ENCODE results near the gene FA2H. TPM values are rescaled to one million over a fixed set of nuclear protein-coding genes. Genes with fewer than 3 reads are reported as not detected.

The FA2H gene
- total and polyA plus RNA-seq, 2 of the 13 experiments (the other 11 are each of a cell fraction or from before 2014, with no cell fraction given) = 0.20 TPM; not detected in 1

DNA sequence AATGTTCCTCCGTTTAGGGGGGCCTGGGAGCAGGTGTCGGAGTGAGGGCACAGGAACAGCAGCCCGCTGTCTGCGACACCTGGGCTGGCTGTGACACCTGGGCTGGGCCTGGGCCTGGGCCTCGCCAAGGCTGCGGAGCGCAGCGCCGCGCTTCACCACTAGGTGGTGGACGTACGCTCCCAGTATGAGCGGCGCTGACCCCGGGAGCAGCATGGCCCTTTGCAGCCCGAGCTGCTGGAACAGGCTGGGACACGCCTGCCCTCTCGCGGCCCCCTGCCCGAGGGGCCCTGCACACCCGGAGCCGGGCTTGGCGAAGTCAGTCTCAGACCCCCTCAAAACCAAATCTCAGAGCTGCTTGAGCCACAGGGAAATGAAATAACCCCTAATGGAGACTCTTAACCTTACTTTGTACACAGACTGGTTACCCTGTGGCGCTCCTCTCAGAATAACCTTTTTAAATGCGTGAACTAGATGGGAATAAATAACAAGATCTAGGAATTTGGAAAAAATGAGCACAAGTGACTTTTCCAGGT, 38.6 kb upstream of the FA2H start (continued):
- TF ChIP-seq ZNF678 (CRISPR knock-in tag; IDR thresholded peaks at IDR 0.05) = no peak
- peak; percentile 69; the same call in 1 of the 2 replicates for TF ChIP-seq NFKB2 (CRISPR knock-in tag; IDR thresholded peaks at IDR 0.05; ENCODE audit: borderline replicate concordance)
- 0 out of 2 replicates have a peak, but pooled peaks have one; percentile 63 for TF ChIP-seq ZNF713 (CRISPR knock-in tag; IDR thresholded peaks at IDR 0.05)
- peak; percentile 95; the same call in 1 of the 2 replicates for TF ChIP-seq ZNF580 (CRISPR knock-in tag; IDR thresholded peaks at IDR 0.05; ENCODE audit: borderline replicate concordance, low read depth)
- no peak for TF ChIP-seq ZC3H4 (CRISPR knock-in tag; IDR thresholded peaks at IDR 0.05; ENCODE audit: borderline replicate concordance)
- TF ChIP-seq, protein P1, sequence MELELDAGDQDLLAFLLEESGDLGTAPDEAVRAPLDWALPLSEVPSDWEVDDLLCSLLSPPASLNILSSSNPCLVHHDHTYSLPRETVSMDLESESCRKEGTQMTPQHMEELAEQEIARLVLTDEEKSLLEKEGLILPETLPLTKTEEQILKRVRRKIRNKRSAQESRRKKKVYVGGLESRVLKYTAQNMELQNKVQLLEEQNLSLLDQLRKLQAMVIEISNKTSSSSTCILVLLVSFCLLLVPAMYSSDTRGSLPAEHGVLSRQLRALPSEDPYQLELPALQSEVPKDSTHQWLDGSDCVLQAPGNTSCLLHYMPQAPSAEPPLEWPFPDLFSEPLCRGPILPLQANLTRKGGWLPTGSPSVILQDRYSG (CRISPR knock-in tag; IDR thresholded peaks at IDR 0.05) = no peak
- no peak for TF ChIP-seq ATF1 (CRISPR knock-in tag; IDR thresholded peaks at IDR 0.05)
- peak; percentile 98 for TF ChIP-seq ZNF619 (CRISPR knock-in tag; IDR thresholded peaks at IDR 0.05)
- peak; percentile 92 for TF ChIP-seq MXD3 (CRISPR knock-in tag; IDR thresholded peaks at IDR 0.05)
- peak; percentile 89 for TF ChIP-seq TEAD3 (CRISPR knock-in tag; optimal IDR thresholded peaks at IDR 0.05; ENCODE audit: borderline replicate concordance)
- no peak for TF ChIP-seq MAF1 (CRISPR knock-in tag; IDR thresholded peaks at IDR 0.05; ENCODE audit: borderline replicate concordance)
- TF ChIP-seq LRRFIP1 (CRISPR knock-in tag; conservative IDR thresholded peaks at IDR 0.05) = no peak
- peak; percentile 96 for TF ChIP-seq ZBTB7B (CRISPR knock-in tag; IDR thresholded peaks at IDR 0.05)
- TF ChIP-seq ZNF337 (CRISPR knock-in tag; IDR thresholded peaks at IDR 0.05; ENCODE audit: borderline replicate concordance, low read depth) = no peak
- TF ChIP-seq NR2F2 (IDR thresholded peaks at IDR 0.05; ENCODE audit: borderline replicate concordance, low read depth) = peak; percentile 42; the same call in 1 of the 2 replicates
- no peak; the same call in 1 of the 2 replicates for TF ChIP-seq NFKBIZ (CRISPR knock-in tag; IDR thresholded peaks at IDR 0.05)
- TF ChIP-seq GPN1 (CRISPR knock-in tag; IDR thresholded peaks at IDR 0.05; ENCODE audit: borderline replicate concordance) = peak; percentile 66; the same call in 1 of the 2 replicates
- TF ChIP-seq NFE2 (CRISPR knock-in tag; IDR thresholded peaks at IDR 0.05) = no peak
- peak; percentile 78 for TF ChIP-seq ZFY (CRISPR knock-in tag; IDR thresholded peaks at IDR 0.05)
- TF ChIP-seq ZNF747 (CRISPR knock-in tag; IDR thresholded peaks at IDR 0.05; ENCODE audit: borderline replicate concordance) = peak; percentile 95; the same call in 1 of the 2 replicates
- TF ChIP-seq POLR2G (IDR thresholded peaks at IDR 0.05; ENCODE audit: low read depth, low read length) = no peak
- no peak for TF ChIP-seq ZFYVE20 (CRISPR knock-in tag; IDR thresholded peaks at IDR 0.05; ENCODE audit: borderline replicate concordance, low read depth)
- TF ChIP-seq ZSCAN21 (CRISPR knock-in tag; IDR thresholded peaks at IDR 0.05; ENCODE audit: borderline replicate concordance) = peak; percentile 84; the same call in 1 of the 2 replicates
- no peak for TF ChIP-seq ATRX (CRISPR knock-in tag; IDR thresholded peaks at IDR 0.05; ENCODE audit: borderline replicate concordance)
- TF ChIP-seq ZNF382 (CRISPR knock-in tag; IDR thresholded peaks at IDR 0.05; ENCODE audit: borderline replicate concordance) = no peak
- TF ChIP-seq RARG (CRISPR knock-in tag; IDR thresholded peaks at IDR 0.05; ENCODE audit: low read depth) = no peak
